Colon (tissue), 2 donors: ENCODE results near the gene ZNF516.

Experiments used
- FAIRE-seq: peaks from 2 replicates; lab custom pipeline; 2012; peaks lifted over from hg19 to GRCh38; lab: Jason Lieb, UNC
- donor health status: control.
- donor health status: control.

The ZNF516 gene

GRCh38 chr18:76419811-76420210 lies 75.2 kb downstream of the ZNF516 start:
- FAIRE-seq = no peak

DNA sequence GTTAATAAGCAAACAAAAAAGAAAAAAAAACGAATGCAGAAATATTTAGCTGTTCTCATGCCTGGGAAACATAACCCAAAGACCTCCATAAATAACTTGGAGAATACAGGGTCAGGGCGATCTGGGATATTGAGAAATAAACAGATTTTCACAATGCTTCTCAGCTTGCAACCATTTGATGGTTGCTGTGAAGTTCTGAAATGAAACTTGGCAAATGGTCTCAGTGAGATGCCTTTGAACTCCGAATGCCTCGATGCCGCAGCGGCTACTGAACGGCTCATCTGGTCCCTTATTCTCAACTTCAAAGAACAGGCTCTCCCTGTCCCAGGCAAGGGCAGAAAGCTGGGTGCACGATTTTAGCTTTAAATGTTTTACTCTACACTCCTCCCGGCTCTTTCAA lies 78.1 kb downstream of the ZNF516 start:
- no peak for FAIRE-seq

- no peak for FAIRE-seq
These were observed 80.0 kb downstream of the ZNF516 start for GRCh38 chr18:76414936-76415621.

GRCh38 chr18:76412818-76413565 lies 82.0 kb downstream of the ZNF516 start:
- FAIRE-seq = no peak

DNA sequence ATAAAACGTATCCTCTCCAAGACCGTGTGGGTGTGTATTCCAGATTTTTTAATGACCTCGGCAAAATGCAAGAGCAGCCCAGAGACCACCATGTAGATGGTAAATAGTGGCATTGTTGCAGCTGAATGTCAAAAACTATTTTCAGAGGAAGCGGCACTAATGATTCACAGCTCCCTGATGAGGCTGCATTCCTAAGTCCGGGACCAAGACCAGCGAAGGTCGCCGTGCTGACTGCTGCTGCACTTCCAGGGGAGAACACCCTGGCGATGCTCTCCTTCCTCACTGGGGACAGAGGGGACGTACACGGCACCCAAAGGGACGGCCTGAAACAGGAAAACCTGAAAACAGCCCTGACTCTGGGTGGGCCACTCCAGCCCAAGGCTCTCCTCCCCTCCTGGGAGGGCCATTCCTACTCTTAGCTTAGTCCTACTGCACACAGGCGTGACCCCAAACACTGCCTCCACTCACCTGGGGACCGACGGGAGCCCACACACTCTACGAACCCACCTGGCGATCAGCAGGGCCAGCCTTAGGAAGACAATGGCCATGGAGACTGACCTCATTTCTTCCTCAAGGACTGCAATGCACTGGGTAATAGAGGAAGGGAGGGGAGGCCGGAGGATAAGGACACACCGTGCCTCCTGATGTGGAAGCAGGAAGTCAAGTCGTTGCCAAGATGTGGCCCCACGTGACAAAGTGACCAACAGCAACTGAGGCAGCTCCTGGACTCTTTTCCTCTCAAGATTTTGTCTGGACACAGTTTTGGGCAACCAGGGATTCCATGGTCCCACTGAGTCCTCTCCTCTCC lies 82.8 kb downstream of the ZNF516 start:
- FAIRE-seq = no peak

- FAIRE-seq = no peak
These were observed 84.2 kb downstream of the ZNF516 start for GRCh38 chr18:76410660-76411417.

- no peak for FAIRE-seq
These were observed 85.0 kb downstream of the ZNF516 start for GRCh38 chr18:76410033-76410432.

- FAIRE-seq = no peak
These were observed 86.5 kb downstream of the ZNF516 start for GRCh38 chr18:76408480-76409067.

DNA sequence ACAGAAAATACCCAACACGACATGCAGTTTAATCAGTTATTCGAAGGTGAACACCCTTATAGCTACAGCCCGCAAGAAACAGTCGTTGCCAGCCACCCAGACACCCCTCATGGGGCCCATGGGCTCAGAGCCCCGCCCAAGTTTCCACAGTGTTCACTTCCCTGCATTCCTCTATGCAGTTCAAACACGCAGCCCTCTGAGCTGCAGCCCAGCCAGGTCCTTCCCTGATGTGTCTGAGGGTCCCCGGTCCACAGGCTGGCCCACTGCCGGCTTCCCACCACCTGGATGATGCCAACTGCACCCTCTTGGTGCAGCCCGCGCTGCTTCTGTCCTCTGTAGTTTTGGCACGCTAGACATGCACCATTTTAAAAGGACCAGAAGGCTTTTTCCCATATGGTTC lies 87.4 kb downstream of the ZNF516 start:
- no peak for FAIRE-seq

- no peak for FAIRE-seq
These were observed 88.3 kb downstream of the ZNF516 start for GRCh38 chr18:76406791-76407190.

DNA sequence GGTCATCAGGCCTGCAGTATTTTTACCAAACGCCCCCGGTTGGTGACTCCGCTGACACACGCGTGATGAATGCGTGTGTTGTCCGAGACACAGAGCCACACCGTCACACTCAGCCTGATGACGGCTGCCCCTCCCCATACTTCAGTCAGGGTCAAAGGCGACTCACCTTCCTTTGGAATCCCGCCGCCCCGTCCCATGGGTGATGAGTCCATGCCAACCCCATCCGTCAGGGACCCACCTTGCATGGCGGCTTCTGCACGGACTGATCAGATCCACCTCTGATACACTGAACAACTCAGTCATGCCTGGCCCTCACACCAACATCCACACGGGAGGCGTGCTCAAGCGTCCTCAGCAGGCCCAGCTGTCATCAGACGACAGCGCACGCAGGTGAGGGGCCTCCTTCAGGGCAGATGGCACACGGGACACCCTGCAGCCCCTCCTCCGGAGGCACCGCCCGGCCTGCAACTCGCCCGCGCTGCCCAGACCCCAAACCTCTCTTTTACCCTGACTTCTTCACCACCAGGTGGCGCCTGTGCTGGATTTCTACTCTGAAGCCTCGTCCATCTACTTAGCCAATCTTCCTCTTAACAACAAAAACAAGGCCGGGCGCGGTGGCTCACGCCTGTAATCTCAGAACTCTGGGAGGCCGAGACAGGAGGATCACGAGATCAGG lies 89.2 kb downstream of the ZNF516 start:
- no peak for FAIRE-seq

GRCh38 chr18:76405280-76405679 lies 89.8 kb downstream of the ZNF516 start:
- no peak for FAIRE-seq

GRCh38 chr18:76404345-76404831 lies 90.7 kb downstream of the ZNF516 start:
- no peak for FAIRE-seq

GRCh38 chr18:76402026-76402990 lies 92.7 kb downstream of the ZNF516 start:
- FAIRE-seq = no peak

DNA sequence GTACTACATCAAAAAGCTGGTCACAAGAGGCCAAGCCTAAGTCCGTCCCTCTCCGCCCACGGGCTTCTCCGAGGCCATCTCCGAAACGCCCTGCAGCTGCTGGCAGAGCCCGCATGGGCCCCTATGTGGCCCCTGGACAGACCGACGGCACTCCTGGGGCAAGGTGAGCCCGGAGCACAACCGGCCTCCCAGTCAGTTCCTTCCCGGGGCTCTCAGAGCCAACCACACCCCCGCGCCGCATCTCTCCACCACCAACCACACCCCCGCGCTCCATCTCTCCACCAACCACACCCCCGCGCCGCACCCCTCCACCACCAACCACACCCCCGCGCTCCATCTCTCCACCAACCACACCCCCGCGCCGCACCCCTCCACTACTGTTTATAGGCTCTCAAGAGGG lies 93.5 kb downstream of the ZNF516 start:
- FAIRE-seq = no peak

GRCh38 chr18:76399613-76400391 lies 95.2 kb downstream of the ZNF516 start:
- FAIRE-seq = no peak

DNA sequence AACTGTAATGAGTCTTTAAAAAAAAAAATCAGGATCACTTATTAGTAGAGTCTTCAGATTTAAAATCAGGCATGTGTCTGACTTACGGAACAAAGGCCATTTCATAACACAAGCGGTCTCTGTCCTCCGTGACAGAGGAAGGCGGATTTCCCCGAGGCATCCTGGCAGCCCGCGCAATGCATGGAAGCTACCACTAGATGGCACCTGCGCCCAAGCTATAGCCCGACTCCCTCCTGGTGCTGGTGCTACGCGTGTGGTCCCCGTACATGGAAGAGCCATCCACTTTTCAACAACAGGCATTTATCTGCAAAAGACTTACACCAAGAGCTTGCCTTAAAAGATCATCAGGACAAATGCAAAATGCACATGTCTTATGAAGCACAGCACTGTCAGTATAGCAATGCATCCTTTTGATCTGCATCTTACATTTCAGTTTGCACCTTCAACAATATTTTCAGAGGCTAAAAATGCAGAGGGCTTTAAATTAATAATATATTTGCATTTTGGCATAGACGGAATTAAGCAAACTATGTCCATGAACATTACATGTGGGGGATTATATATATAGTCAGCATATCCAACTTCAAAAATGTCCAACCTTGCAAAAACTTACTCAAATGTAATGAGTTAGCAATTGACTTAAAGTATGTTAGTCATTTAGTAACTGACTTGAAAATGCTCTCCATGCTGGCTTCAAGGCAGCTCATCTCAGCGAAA lies 96.0 kb downstream of the ZNF516 start:
- FAIRE-seq = no peak

- no peak for FAIRE-seq
These were observed 96.7 kb downstream of the ZNF516 start for GRCh38 chr18:76398295-76398694.
